ENCODE data around the gene ADCY6.

DNA sequence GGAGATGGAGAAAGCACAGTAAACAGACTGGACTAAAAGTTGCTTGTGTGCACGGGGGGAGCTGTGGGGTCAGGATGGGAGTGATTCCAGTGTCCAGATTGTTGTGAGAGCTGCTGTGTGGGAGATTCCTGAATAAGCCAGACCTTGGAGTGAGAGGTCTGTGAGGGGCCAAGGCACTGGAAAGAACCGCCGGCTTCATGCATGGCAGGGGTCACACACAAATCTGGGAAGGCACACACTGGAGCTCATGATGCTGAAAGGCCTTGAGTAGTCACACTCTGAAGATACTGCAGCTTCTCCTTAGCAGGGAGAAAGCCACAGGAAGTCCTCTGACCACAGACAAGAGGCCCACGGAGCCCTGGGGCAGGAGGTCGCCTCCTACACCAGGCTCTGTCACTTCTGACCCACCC, 23.1 kb downstream of the ADCY6 start:
- TF ChIP-seq, protein P1, sequence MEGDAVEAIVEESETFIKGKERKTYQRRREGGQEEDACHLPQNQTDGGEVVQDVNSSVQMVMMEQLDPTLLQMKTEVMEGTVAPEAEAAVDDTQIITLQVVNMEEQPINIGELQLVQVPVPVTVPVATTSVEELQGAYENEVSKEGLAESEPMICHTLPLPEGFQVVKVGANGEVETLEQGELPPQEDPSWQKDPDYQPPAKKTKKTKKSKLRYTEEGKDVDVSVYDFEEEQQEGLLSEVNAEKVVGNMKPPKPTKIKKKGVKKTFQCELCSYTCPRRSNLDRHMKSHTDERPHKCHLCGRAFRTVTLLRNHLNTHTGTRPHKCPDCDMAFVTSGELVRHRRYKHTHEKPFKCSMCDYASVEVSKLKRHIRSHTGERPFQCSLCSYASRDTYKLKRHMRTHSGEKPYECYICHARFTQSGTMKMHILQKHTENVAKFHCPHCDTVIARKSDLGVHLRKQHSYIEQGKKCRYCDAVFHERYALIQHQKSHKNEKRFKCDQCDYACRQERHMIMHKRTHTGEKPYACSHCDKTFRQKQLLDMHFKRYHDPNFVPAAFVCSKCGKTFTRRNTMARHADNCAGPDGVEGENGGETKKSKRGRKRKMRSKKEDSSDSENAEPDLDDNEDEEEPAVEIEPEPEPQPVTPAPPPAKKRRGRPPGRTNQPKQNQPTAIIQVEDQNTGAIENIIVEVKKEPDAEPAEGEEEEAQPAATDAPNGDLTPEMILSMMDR (optimal IDR thresholded peaks at IDR 0.05 in 1 of 3, IDR thresholded peaks at IDR 0.05 in 1 of 3, conservative IDR thresholded peaks at IDR 0.05 in 1 of 3; ENCODE audit: extremely low read depth in 1 of 3, insufficient read depth in 2 of 3, low read length in 3 of 3), result no peak
- TF ChIP-seq EZH2 (IDR thresholded peaks at IDR 0.05; ENCODE audit: low read length), result no peak

Measured in keratinocyte (primary cell).